NB4 (cell line): ENCODE data around the gene UBE2I.

Experiments used
- POLR2A ChIP-seq: IDR thresholded peaks from 2 replicates; pipeline ENCODE4 v1.6.1; 2011; ENCODE audit warnings: mild to moderate bottlenecking; ENCODE audit not compliant: insufficient read length; ENCODE audit errors: extremely low read depth
- TF ChIP-seq, protein P1 (sequence below): IDR thresholded peaks from one replicate; pipeline ENCODE4 v1.5.1; 2012; ENCODE audit warnings: low read depth, low read length

DNA sequence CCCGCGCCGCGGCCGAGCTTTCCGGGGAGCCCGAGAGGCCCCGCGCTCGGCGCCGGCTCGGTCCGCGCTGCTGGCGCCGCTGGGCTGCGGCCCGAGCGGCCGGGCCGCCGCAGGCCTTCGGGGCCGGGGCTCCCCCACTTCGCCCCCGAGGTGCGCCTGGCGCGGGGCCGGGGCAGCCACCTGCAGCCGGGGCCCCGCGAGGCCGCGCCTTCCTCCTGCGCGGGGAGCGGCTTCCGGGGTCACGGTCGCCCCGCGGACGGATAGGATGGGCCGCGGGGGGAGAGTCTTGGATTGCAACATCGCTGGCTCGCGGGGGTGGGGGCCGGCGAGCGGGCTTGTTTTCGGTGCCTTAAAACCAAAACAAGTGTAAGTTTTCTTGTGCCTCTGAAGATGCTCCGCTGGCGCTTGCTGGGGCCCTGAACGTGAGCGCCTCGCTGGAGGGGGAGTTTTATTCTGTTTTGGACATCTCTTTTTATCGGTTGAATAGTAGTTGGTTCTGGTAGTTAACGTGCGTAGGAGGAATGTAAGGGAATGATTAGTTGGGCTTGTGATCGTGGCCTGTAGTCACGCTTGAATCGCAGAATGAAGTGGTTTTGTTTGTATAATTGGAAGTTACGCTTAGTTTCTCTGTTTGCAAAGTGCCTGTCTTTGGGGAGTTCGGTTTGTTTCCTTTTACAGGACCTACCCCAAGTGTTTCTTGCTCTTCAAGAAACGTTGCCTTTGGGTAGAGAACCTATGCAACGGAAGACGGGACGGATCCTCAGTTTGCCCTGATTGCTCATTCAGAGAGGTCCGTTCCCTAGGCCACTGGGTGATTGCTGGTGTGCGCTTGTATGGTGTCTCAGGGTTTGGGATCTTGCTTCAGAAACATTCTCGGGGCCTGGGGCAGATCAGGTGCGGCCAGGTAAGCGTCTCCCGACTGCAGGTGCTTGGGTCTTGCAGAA lies 724 bp downstream of the UBE2I start:
- TF ChIP-seq, protein P1, sequence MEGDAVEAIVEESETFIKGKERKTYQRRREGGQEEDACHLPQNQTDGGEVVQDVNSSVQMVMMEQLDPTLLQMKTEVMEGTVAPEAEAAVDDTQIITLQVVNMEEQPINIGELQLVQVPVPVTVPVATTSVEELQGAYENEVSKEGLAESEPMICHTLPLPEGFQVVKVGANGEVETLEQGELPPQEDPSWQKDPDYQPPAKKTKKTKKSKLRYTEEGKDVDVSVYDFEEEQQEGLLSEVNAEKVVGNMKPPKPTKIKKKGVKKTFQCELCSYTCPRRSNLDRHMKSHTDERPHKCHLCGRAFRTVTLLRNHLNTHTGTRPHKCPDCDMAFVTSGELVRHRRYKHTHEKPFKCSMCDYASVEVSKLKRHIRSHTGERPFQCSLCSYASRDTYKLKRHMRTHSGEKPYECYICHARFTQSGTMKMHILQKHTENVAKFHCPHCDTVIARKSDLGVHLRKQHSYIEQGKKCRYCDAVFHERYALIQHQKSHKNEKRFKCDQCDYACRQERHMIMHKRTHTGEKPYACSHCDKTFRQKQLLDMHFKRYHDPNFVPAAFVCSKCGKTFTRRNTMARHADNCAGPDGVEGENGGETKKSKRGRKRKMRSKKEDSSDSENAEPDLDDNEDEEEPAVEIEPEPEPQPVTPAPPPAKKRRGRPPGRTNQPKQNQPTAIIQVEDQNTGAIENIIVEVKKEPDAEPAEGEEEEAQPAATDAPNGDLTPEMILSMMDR: no peak
- peak; percentile 8 for TF ChIP-seq POLR2A
